Measurements from ENCODE around the gene CDK1.

- TF ChIP-seq, protein P1, sequence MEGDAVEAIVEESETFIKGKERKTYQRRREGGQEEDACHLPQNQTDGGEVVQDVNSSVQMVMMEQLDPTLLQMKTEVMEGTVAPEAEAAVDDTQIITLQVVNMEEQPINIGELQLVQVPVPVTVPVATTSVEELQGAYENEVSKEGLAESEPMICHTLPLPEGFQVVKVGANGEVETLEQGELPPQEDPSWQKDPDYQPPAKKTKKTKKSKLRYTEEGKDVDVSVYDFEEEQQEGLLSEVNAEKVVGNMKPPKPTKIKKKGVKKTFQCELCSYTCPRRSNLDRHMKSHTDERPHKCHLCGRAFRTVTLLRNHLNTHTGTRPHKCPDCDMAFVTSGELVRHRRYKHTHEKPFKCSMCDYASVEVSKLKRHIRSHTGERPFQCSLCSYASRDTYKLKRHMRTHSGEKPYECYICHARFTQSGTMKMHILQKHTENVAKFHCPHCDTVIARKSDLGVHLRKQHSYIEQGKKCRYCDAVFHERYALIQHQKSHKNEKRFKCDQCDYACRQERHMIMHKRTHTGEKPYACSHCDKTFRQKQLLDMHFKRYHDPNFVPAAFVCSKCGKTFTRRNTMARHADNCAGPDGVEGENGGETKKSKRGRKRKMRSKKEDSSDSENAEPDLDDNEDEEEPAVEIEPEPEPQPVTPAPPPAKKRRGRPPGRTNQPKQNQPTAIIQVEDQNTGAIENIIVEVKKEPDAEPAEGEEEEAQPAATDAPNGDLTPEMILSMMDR (IDR thresholded peaks at IDR 0.05): no peak
- TF ChIP-seq POLR2A (IDR thresholded peaks at IDR 0.05): no peak
- no peak for TF ChIP-seq EP300 (IDR thresholded peaks at IDR 0.05)
These were observed 22.6 kb downstream of the CDK1 start for GRCh38 chr10:60800918-60801317.
